WTC11 (cell line): ENCODE data around the gene EDN1. TPM values are rescaled to one million over a fixed set of nuclear protein-coding genes. Genes with fewer than 3 reads are reported as not detected.

ENCODE experiments used
- ATAC-seq: fragments of 200-7000 bp; cut with Tn5 transposase; 2 replicates; pipeline ENCODE4 v1.10.0; 2021; ENCODE audit warnings: mild to moderate bottlenecking, moderate library complexity
- CTCF ChIA-PET: fragments of 300-600 bp; sonication (Branson Sonifier 250); formaldehyde crosslinking; loops from one replicate; lab custom pipeline; 2021; ENCODE audit warnings: antibody characterized with exemption; lab: Charles Lee
- POLR2A ChIA-PET: fragments of 350-600 bp; sonication (Branson Sonifier 250); formaldehyde crosslinking; loops from one replicate; lab custom pipeline; 2021; ENCODE audit warnings: antibody characterized with exemption; lab: Charles Lee
- DNase-seq: peaks from one replicate; pipeline ENCODE4 v3.0.0; 2021; ENCODE audit warnings: low spot score
- H3K27ac Mint-ChIP-seq: 2 replicates; pipeline ENCODE4 v1.8.0; 2021; ENCODE audit warnings: mixed read lengths
- H3K27me3 Mint-ChIP-seq: 2 replicates; pipeline ENCODE4 v1.8.0; 2021; ENCODE audit warnings: low read depth, mild to moderate bottlenecking, moderate library complexity, mixed read lengths
- H3K36me3 Mint-ChIP-seq: 2 replicates; pipeline ENCODE4 v1.8.0; 2021; ENCODE audit warnings: mixed read lengths
- H3K4me1 Mint-ChIP-seq: 2 replicates; pipeline ENCODE4 v1.8.0; 2022; ENCODE audit warnings: mixed read lengths
- H3K4me3 Mint-ChIP-seq: 2 replicates; pipeline ENCODE4 v1.8.0; 2021; ENCODE audit warnings: mild to moderate bottlenecking, moderate library complexity, mixed read lengths
- H3K9me3 Mint-ChIP-seq: 2 replicates; pipeline ENCODE4 v1.8.0; 2021; ENCODE audit warnings: mixed read lengths
- ATF1 ChIP-seq: sonication (generic); formaldehyde crosslinking; IDR thresholded peaks from 2 replicates; pipeline ENCODE4 v1.8.1; 2023; ENCODE audit warnings: mild to moderate bottlenecking, moderate library complexity, missing genetic modification reagents
- CDX4 ChIP-seq: fragments of 250-450 bp; sonication (Bioruptor Pico); IDR thresholded peaks from 2 replicates; pipeline ENCODE4 v1.9.0; 2021; ENCODE audit warnings: moderate library complexity, mild to moderate bottlenecking, inconsistent platforms, borderline replicate concordance
- FOXK1 ChIP-seq: sonication (generic); formaldehyde crosslinking; IDR thresholded peaks from 2 replicates; pipeline ENCODE4 v1.8.0; 2022; ENCODE audit warnings: mild to moderate bottlenecking, moderate library complexity, missing genetic modification reagents
- GTF2I ChIP-seq: fragments of 250-450 bp; sonication (Bioruptor Pico); conservative IDR thresholded peaks from 2 replicates; pipeline ENCODE4 v1.4.0; 2021; ENCODE audit warnings: mild to moderate bottlenecking
- JAZF1 ChIP-seq: fragments of 250-450 bp; sonication (Bioruptor Pico); IDR thresholded peaks from 2 replicates; pipeline ENCODE4 v1.9.0; 2021; ENCODE audit warnings: moderate library complexity, mild to moderate bottlenecking, inconsistent platforms
- JUN ChIP-seq: sonication (generic); formaldehyde crosslinking; IDR thresholded peaks from 2 replicates; pipeline ENCODE4 v1.8.0; 2023; ENCODE audit warnings: mild to moderate bottlenecking, missing genetic modification reagents
- MXD4 ChIP-seq: fragments of 250-450 bp; sonication (Bioruptor Pico); IDR thresholded peaks from 2 replicates; pipeline ENCODE4 v1.8.0; 2021; ENCODE audit warnings: mild to moderate bottlenecking, moderate library complexity, borderline replicate concordance
- MYBL2 ChIP-seq: sonication (generic); formaldehyde crosslinking; IDR thresholded peaks from 2 replicates; pipeline ENCODE4 v1.8.1; 2023; ENCODE audit warnings: mild to moderate bottlenecking, moderate library complexity, missing genetic modification reagents
- NR2C2 ChIP-seq: sonication (generic); formaldehyde crosslinking; IDR thresholded peaks from 2 replicates; pipeline ENCODE4 v1.8.0; 2022; ENCODE audit warnings: mild to moderate bottlenecking, missing genetic modification reagents
- OVOL2 ChIP-seq: fragments of 250-450 bp; sonication (Bioruptor Pico); IDR thresholded peaks from 2 replicates; pipeline ENCODE4 v1.9.0; 2021; ENCODE audit warnings: mild to moderate bottlenecking, borderline replicate concordance
- SMAD4 ChIP-seq: sonication (generic); formaldehyde crosslinking; IDR thresholded peaks from 2 replicates; pipeline ENCODE4 v1.8.0; 2022; ENCODE audit warnings: mild to moderate bottlenecking, missing genetic modification reagents
- SOX15 ChIP-seq: fragments of 250-450 bp; sonication (Bioruptor Pico); IDR thresholded peaks from 2 replicates; pipeline ENCODE4 v1.9.0; 2021; ENCODE audit warnings: mild to moderate bottlenecking
- ZNF138 ChIP-seq: sonication (generic); formaldehyde crosslinking; conservative IDR thresholded peaks from 2 replicates; pipeline ENCODE4 v1.8.1; 2022; ENCODE audit warnings: mild to moderate bottlenecking, moderate library complexity, missing genetic modification reagents
- ZNF423 ChIP-seq: fragments of 250-450 bp; sonication (Bioruptor Pico); IDR thresholded peaks from 2 replicates; pipeline ENCODE4 v2.1.2; 2022; ENCODE audit warnings: mild to moderate bottlenecking, moderate library complexity
- ZNF671 ChIP-seq: fragments of 250-450 bp; sonication (Bioruptor Pico); IDR thresholded peaks from 2 replicates; pipeline ENCODE4 v1.8.0; 2021; ENCODE audit warnings: mild to moderate bottlenecking
- ZSCAN18 ChIP-seq: fragments of 250-450 bp; sonication (Bioruptor Pico); IDR thresholded peaks from 2 replicates; pipeline ENCODE4 v2.1.2; 2022; ENCODE audit warnings: mild to moderate bottlenecking, moderate library complexity
- total RNA-seq: library from RNA; stranded (reverse); gene quantifications from 3 replicates; pipeline ENCODE4 v1.2.3, GENCODE V29; 2021
- TF ChIP-seq, protein P1 (sequence below): sonication (generic); formaldehyde crosslinking; IDR thresholded peaks from 2 replicates; pipeline ENCODE4 v1.8.1; 2022; ENCODE audit warnings: mild to moderate bottlenecking, missing genetic modification reagents, moderate library complexity, borderline replicate concordance
- TF ChIP-seq, protein P2 (sequence below): sonication (generic); formaldehyde crosslinking; IDR thresholded peaks from 2 replicates; pipeline ENCODE4 v1.8.0; 2022; ENCODE audit warnings: mild to moderate bottlenecking, missing genetic modification reagents
- TF ChIP-seq, protein P3 (sequence below): sonication (generic); formaldehyde crosslinking; IDR thresholded peaks from 2 replicates; pipeline ENCODE4 v1.8.1; 2022; ENCODE audit warnings: missing genetic modification reagents, borderline replicate concordance
- TF ChIP-seq, protein P4 (sequence below): sonication (generic); formaldehyde crosslinking; IDR thresholded peaks from 2 replicates; pipeline ENCODE4 v1.8.1; 2023; ENCODE audit warnings: mild to moderate bottlenecking, missing genetic modification reagents, moderate library complexity
- TF ChIP-seq, protein P5 (sequence below): fragments of 250-450 bp; sonication (Bioruptor Pico); IDR thresholded peaks from 2 replicates; pipeline ENCODE4 v1.9.0; 2021; ENCODE audit warnings: mild to moderate bottlenecking, borderline replicate concordance

The EDN1 gene
- total RNA-seq, 1 experiment from 2014 or later: 1.0 TPM

GRCh38 chr6:12258591-12259075 lies 31.5 kb upstream of the EDN1 start:
- TF ChIP-seq, protein P1, sequence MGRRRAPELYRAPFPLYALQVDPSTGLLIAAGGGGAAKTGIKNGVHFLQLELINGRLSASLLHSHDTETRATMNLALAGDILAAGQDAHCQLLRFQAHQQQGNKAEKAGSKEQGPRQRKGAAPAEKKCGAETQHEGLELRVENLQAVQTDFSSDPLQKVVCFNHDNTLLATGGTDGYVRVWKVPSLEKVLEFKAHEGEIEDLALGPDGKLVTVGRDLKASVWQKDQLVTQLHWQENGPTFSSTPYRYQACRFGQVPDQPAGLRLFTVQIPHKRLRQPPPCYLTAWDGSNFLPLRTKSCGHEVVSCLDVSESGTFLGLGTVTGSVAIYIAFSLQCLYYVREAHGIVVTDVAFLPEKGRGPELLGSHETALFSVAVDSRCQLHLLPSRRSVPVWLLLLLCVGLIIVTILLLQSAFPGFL: no peak
- TF ChIP-seq GTF2I: no peak
- no peak for TF ChIP-seq JUN
- TF ChIP-seq, protein P2, sequence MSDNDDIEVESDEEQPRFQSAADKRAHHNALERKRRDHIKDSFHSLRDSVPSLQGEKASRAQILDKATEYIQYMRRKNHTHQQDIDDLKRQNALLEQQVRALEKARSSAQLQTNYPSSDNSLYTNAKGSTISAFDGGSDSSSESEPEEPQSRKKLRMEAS (CRISPR knock-in tag): no peak
- no peak for TF ChIP-seq ZNF138
- no peak for TF ChIP-seq MYBL2
- TF ChIP-seq ZNF671 (CRISPR knock-in tag): no peak
- TF ChIP-seq ZSCAN18 (CRISPR knock-in tag): no peak
- TF ChIP-seq ATF1: no peak
- no peak for TF ChIP-seq ZNF423
- TF ChIP-seq JAZF1 (CRISPR knock-in tag): no peak
- TF ChIP-seq MXD4 (CRISPR knock-in tag): no peak
- TF ChIP-seq FOXK1: no peak
- TF ChIP-seq, protein P3, sequence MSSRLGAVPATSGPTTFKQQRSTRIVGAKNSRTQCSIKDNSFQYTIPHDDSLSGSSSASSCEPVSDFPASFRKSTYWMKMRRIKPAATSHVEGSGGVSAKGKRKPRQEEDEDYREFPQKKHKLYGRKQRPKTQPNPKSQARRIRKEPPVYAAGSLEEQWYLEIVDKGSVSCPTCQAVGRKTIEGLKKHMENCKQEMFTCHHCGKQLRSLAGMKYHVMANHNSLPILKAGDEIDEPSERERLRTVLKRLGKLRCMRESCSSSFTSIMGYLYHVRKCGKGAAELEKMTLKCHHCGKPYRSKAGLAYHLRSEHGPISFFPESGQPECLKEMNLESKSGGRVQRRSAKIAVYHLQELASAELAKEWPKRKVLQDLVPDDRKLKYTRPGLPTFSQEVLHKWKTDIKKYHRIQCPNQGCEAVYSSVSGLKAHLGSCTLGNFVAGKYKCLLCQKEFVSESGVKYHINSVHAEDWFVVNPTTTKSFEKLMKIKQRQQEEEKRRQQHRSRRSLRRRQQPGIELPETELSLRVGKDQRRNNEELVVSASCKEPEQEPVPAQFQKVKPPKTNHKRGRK (CRISPR knock-in tag): no peak
- no peak for TF ChIP-seq CDX4 (CRISPR knock-in tag)
- Mint-ChIP-seq H3K27ac (no peak overlapping the region), H3K27me3 (no peaks in the 10 kb centered on the region), H3K36me3 (no peaks in the 10 kb centered on the region), H3K4me3 (no peak overlapping the region), H3K4me1 (peaks cover 4% of the 10 kb centered on the region), H3K9me3 (no peaks in the 10 kb centered on the region)
- CTCF ChIA-PET: no interaction called here
- DNase-seq (no peak), ATAC-seq (no peak)
- POLR2A ChIA-PET: interaction anchor here (0.6 kb wide), 1 partner anchor 608 kb away, joined by 3 read pairs; no protein-coding TSS in a partner anchor

GRCh38 chr6:12260458-12261093 lies 29.6 kb upstream of the EDN1 start:
- CTCF ChIA-PET: no interaction called here
- Mint-ChIP-seq H3K27ac (no peak overlapping the region), H3K9me3 (no peaks in the 10 kb centered on the region), H3K4me1 (peaks cover 5% of the 10 kb centered on the region), H3K4me3 (no peak overlapping the region), H3K27me3 (no peaks in the 10 kb centered on the region; the same call in 1 of the 2 replicates), H3K36me3 (no peaks in the 10 kb centered on the region)
- DNase-seq (no peak), ATAC-seq (no peak)
- TF ChIP-seq, protein P4, sequence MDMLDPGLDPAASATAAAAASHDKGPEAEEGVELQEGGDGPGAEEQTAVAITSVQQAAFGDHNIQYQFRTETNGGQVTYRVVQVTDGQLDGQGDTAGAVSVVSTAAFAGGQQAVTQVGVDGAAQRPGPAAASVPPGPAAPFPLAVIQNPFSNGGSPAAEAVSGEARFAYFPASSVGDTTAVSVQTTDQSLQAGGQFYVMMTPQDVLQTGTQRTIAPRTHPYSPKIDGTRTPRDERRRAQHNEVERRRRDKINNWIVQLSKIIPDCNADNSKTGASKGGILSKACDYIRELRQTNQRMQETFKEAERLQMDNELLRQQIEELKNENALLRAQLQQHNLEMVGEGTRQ: no peak
- TF ChIP-seq SOX15 (CRISPR knock-in tag): no peak
- POLR2A ChIA-PET: no interaction called here

DNA sequence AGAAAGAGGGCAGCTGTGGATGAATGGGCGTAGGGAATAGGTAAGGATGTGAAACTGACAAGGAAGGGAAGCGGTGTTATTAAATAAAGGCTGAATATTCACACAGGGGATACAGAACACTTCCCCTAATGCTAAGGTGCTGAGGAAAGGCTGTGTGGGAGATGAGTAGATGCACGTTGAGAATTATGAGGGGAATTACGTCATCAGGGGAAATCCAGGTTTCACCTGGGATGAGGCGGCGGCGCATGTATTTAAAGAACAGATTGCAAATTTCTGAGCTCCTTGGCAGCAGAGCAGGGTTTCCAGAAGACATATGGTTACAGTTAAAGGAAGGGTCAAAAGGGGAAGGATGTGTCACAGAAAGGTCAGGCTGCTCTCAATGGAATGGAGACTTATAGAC lies 28.7 kb upstream of the EDN1 start:
- Mint-ChIP-seq H3K9me3 (no peaks in the 10 kb centered on the region), H3K4me1 (peaks cover 5% of the 10 kb centered on the region), H3K27ac (no peak overlapping the region), H3K27me3 (no peaks in the 10 kb centered on the region; the same call in 1 of the 2 replicates), H3K36me3 (no peaks in the 10 kb centered on the region), H3K4me3 (no peak overlapping the region)
- ATAC-seq (no peak), DNase-seq (no peak)
- ChIA-PET POLR2A (no interaction called here), CTCF (interaction anchor here (0.7 to 1.7 kb wide), 2 partner anchors 26 to 28 kb away, joined by 3 to 6 read pairs; partner anchors contain the start of gene EDN1)
- TF ChIP-seq, protein P5, sequence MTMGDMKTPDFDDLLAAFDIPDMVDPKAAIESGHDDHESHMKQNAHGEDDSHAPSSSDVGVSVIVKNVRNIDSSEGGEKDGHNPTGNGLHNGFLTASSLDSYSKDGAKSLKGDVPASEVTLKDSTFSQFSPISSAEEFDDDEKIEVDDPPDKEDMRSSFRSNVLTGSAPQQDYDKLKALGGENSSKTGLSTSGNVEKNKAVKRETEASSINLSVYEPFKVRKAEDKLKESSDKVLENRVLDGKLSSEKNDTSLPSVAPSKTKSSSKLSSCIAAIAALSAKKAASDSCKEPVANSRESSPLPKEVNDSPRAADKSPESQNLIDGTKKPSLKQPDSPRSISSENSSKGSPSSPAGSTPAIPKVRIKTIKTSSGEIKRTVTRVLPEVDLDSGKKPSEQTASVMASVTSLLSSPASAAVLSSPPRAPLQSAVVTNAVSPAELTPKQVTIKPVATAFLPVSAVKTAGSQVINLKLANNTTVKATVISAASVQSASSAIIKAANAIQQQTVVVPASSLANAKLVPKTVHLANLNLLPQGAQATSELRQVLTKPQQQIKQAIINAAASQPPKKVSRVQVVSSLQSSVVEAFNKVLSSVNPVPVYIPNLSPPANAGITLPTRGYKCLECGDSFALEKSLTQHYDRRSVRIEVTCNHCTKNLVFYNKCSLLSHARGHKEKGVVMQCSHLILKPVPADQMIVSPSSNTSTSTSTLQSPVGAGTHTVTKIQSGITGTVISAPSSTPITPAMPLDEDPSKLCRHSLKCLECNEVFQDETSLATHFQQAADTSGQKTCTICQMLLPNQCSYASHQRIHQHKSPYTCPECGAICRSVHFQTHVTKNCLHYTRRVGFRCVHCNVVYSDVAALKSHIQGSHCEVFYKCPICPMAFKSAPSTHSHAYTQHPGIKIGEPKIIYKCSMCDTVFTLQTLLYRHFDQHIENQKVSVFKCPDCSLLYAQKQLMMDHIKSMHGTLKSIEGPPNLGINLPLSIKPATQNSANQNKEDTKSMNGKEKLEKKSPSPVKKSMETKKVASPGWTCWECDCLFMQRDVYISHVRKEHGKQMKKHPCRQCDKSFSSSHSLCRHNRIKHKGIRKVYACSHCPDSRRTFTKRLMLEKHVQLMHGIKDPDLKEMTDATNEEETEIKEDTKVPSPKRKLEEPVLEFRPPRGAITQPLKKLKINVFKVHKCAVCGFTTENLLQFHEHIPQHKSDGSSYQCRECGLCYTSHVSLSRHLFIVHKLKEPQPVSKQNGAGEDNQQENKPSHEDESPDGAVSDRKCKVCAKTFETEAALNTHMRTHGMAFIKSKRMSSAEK: no peak
- TF ChIP-seq SMAD4 (CRISPR knock-in tag) (no peak), SOX15 (CRISPR knock-in tag) (no peak), OVOL2 (CRISPR knock-in tag) (no peak), NR2C2 (CRISPR knock-in tag) (no peak)
- TF ChIP-seq, protein P3 (CRISPR knock-in tag): no peak
